Measurements from ENCODE around the gene WWTR1. TPM values are rescaled to one million over a fixed set of nuclear protein-coding genes. Genes with fewer than 3 reads are reported as not detected.

The WWTR1 gene
- total RNA-seq, 1 donor from 2014 or later = 39.1 TPM

DNA sequence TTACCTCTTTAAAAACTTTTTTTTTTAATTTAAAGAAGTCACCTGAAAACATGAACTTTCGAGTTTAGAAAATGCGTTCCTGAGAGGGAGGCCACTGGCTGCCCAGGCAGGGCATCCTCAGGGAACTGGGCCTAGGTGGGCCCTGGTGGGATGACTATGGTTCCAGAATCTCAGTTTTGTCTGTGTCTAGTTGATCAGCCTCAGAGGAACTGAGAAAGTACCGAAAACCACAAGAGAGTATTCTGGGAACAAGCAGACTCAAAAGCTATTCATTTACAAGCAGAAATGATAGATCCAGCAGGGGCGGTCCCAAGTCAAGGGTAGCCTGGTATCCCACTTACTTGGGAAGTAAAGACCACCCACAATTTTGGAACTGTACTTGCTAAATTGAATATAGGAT lies 10.5 kb downstream of the WWTR1 start:
- Histone ChIP-seq H3K9me3 (replicated peaks) (no peaks in the 10 kb centered on the region), H3K36me3 (peaks cover 35% of the 10 kb centered on the region), H3K4me1 (peaks cover 88% of the 10 kb centered on the region), H3K4me3 (no peak overlapping the region), H3K27ac (replicated peaks) (no peak overlapping the region), H3K27me3 (ENCODE audit: low read depth) (no peaks in the 10 kb centered on the region)
- TF ChIP-seq, protein P1, sequence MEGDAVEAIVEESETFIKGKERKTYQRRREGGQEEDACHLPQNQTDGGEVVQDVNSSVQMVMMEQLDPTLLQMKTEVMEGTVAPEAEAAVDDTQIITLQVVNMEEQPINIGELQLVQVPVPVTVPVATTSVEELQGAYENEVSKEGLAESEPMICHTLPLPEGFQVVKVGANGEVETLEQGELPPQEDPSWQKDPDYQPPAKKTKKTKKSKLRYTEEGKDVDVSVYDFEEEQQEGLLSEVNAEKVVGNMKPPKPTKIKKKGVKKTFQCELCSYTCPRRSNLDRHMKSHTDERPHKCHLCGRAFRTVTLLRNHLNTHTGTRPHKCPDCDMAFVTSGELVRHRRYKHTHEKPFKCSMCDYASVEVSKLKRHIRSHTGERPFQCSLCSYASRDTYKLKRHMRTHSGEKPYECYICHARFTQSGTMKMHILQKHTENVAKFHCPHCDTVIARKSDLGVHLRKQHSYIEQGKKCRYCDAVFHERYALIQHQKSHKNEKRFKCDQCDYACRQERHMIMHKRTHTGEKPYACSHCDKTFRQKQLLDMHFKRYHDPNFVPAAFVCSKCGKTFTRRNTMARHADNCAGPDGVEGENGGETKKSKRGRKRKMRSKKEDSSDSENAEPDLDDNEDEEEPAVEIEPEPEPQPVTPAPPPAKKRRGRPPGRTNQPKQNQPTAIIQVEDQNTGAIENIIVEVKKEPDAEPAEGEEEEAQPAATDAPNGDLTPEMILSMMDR (IDR thresholded peaks at IDR 0.05; ENCODE audit: borderline replicate concordance) = no peak
- no peak for DNase-seq
- intact Hi-C loops (cut with micrococcal nuclease) = no loop called here

DNA sequence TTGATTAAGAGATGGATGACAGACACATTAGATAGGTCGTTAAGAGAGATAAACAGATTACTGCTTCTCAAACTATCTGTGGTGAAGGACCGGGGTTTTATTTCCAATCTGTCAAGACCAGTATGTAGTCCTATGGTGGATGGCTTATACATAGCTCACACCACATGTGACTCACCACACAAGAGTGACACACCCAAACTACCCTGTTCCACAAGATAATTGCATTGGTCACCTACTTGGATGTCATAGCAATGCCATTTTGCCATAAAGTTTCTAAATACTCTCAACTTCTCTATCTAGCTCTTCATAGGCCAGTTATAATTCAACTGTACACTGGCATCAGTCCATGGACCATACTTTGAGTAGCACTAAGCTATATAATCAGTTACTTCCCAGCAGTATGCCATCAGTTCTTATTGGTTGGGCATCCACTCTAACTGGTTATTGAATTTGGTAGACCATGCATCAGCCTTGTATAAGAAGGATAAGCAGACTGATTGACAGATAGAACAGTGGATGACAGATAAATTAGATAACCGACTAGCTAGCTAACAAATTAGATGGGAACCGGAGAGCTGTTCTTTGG lies 11.6 kb downstream of the WWTR1 start:
- TF ChIP-seq, protein P1 (IDR thresholded peaks at IDR 0.05; ENCODE audit: borderline replicate concordance) = no peak
- Histone ChIP-seq H3K4me3 (no peak overlapping the region), H3K4me1 (peaks cover 92% of the 10 kb centered on the region), H3K9me3 (replicated peaks) (no peaks in the 10 kb centered on the region), H3K36me3 (peaks cover 31% of the 10 kb centered on the region), H3K27me3 (ENCODE audit: low read depth) (no peaks in the 10 kb centered on the region), H3K27ac (replicated peaks) (no peak overlapping the region)
- intact Hi-C loops (cut with micrococcal nuclease) = no loop called here
- DNase-seq = no peak

DNA sequence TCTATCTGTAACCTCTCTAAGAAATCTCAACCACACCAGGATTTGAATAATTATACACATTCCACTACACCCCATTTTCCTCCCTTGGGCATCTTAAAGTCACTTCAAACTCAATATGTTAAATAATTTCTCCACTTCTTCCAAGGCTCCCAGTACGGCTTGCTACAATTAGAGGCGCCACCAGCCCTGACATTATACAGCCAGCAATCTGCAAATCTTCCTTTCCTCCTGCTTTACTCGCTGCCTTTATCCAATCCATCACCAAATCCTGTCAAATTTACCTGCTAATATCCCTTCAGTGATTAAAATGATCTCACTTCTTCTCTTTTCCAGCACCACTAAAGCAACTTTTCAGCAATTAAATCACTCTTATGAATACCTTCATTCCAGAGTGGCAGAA lies 13.9 kb downstream of the WWTR1 start:
- peak overlapping the region; percentile 18 for H3K27ac ChIP-seq (replicated peaks)

DNA sequence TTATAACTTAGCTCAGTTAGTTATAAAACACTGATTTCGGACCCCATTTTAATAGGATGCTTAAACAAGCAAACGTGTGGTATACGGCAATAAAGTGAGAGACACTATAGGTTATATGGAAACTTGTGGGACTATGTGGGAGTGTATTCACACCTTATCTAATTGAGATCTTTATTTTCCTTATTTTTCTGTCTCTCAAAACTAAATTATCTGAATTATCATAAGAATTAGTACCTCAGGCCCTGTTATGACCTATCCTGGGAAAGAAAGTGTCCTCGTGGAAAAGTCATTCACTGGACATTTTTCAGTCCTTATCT lies 14.4 kb downstream of the WWTR1 start:
- no peak overlapping the region for H3K4me3 ChIP-seq
- no peaks in the 10 kb centered on the region for H3K9me3 ChIP-seq (replicated peaks)
- TF ChIP-seq, protein P1 (IDR thresholded peaks at IDR 0.05; ENCODE audit: borderline replicate concordance) = no peak
- intact Hi-C loops (cut with micrococcal nuclease) = no loop called here
- H3K4me1 ChIP-seq = peaks cover 89% of the 10 kb centered on the region
- H3K27ac ChIP-seq (replicated peaks) = peak overlapping the region; percentile 18
- H3K27me3 ChIP-seq (ENCODE audit: low read depth) = no peaks in the 10 kb centered on the region
- no peak for DNase-seq
- H3K36me3 ChIP-seq = peaks cover 13% of the 10 kb centered on the region

More for the DNA sequence above, 13.9 kb downstream of the WWTR1 start:
- peaks cover 13% of the 10 kb centered on the region for H3K36me3 ChIP-seq
- no peaks in the 10 kb centered on the region for H3K27me3 ChIP-seq (ENCODE audit: low read depth)
- H3K4me1 ChIP-seq = peaks cover 89% of the 10 kb centered on the region
- intact Hi-C loops (cut with micrococcal nuclease) = no loop called here
- H3K4me3 ChIP-seq = no peak overlapping the region
- DNase-seq = no peak
- no peaks in the 10 kb centered on the region for H3K9me3 ChIP-seq (replicated peaks)
- TF ChIP-seq, protein P1 (IDR thresholded peaks at IDR 0.05; ENCODE audit: borderline replicate concordance) = no peak

DNA sequence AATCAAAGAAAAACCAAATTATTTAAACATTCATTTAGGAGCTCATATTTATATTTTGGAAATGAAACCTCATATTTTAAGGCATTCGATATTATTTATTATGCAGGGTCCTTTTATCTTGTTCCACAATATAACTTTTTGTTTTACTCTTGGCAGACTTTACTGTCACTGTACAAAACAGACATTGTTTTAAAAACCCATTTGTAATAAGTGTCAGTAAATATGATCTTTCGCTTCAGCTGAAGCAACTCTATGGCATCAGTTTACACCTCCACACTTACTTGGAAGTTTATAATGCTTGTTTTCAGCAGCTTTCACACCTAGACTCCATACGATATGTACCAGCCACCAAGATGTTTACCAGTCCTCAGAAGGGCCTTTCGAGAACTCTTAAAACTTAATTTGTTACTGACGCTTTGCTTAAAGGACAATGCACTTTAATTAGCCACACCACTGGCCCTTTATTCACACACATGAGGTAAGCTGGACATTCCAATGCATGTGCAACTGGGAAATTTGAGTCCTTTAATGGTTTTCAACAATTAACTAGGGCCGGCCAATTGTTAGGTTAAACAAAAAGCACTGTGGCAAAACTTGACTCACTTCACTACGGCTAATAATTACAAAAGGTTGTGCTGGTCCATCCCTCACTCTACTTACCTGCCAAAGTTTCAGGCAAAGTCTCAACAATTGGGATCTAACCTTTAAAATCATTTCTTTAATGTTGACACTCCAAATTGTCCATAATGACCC lies 16.7 kb downstream of the WWTR1 start:
- peaks cover 89% of the 10 kb centered on the region for H3K4me1 ChIP-seq
- H3K27me3 ChIP-seq (ENCODE audit: low read depth) = no peaks in the 10 kb centered on the region
- H3K9me3 ChIP-seq (replicated peaks) = no peaks in the 10 kb centered on the region
- H3K36me3 ChIP-seq = peaks cover 8% of the 10 kb centered on the region
- TF ChIP-seq, protein P1 (IDR thresholded peaks at IDR 0.05; ENCODE audit: borderline replicate concordance) = no peak
- no peak for DNase-seq
- no peak overlapping the region for H3K4me3 ChIP-seq
- intact Hi-C loops (cut with micrococcal nuclease) = no loop called here
- H3K27ac ChIP-seq (replicated peaks) = peak overlapping the region; percentile 1
